Gastroesophageal sphincter (tissue), 4 donors: ENCODE measurements around the gene SHLD1. TPM values are rescaled to one million over a fixed set of nuclear protein-coding genes. Genes with fewer than 3 reads are reported as not detected.
A peak's percentile ranks its signal among the peaks of the same experiment; 100 is the strongest.

Experiments
- ATAC-seq: fragments of 150-250 bp; one replicate; pipeline ENCODE4 v1.9.1; 2016; ENCODE audit warnings: mild to moderate bottlenecking, moderate library complexity
- H3K27ac ChIP-seq, 4 donors: fragments of 200-600 bp; sonication (generic) in 3 of 4; 1 replicate in 3 of 4; 2 replicates in 1 of 4; pipeline ENCODE4 v1.5.1; 2016 to 2019
- H3K27me3 ChIP-seq: fragments of 200-600 bp; sonication (generic); one replicate; pipeline ENCODE4 v1.5.1; 2019
- H3K36me3 ChIP-seq, 2 donors: fragments of 200-600 bp; sonication (generic); one replicate each; pipeline ENCODE4 v1.5.1; 2019; ENCODE audit warnings: control low read depth in 1 of 2
- H3K4me1 ChIP-seq, 3 donors: fragments of 200-600 bp; sonication (generic); 1 replicate in 2 of 3; 2 replicates in 1 of 3; pipeline ENCODE4 v1.5.1; 2016 to 2019; ENCODE audit warnings: control low read depth in 2 of 3
- H3K4me3 ChIP-seq, 2 donors: fragments of 200-600 bp; sonication (generic); one replicate each; pipeline ENCODE4 v1.5.1; 2019; ENCODE audit warnings: mild to moderate bottlenecking in 1 of 2, moderate library complexity in 1 of 2
- H3K9me3 ChIP-seq, 3 donors: fragments of 200-600 bp; sonication (generic); one replicate each; pipeline ENCODE4 v1.5.1; 2017 to 2019; ENCODE audit warnings: control low read depth in 2 of 3
- CTCF ChIP-seq, 4 experiments: fragments of 200-600 bp in 2 of 4; fragments of 450-650 bp in 2 of 4; sonication (generic) in 1 of 4; IDR thresholded peaks; one replicate each; pipeline ENCODE4 v1.5.1; 2017 to 2019; ENCODE audit warnings: antibody characterized with exemption in 4 of 4, mild to moderate bottlenecking in 2 of 4, moderate library complexity in 2 of 4
- EP300 ChIP-seq: sonication (generic); formaldehyde crosslinking; IDR thresholded peaks from one replicate; pipeline ENCODE4 v1.6.1; 2017; ENCODE audit warnings: antibody characterized with exemption, mild to moderate bottlenecking
- POLR2A ChIP-seq, 2 donors: fragments of 450-650 bp; IDR thresholded peaks; one replicate each; pipeline ENCODE4 v1.6.1; 2017; ENCODE audit warnings: antibody characterized with exemption in 2 of 2, mild to moderate bottlenecking in 2 of 2, moderate library complexity in 1 of 2
- POLR2AphosphoS5 ChIP-seq: sonication (generic); formaldehyde crosslinking; IDR thresholded peaks from one replicate; pipeline ENCODE4 v1.6.1; 2017; ENCODE audit warnings: antibody characterized with exemption
- WGBS, 2 donors: methylation state at CpG; one replicate each; pipeline ENCODE4 v1.1.5; 2018; ENCODE audit warnings: low coverage in 1 of 2; 5-methylcytosine and 5-hydroxymethylcytosine counted together
- total RNA-seq, 4 donors: library from RNA; depleted of rRNA; stranded (reverse); fragments of >200 nt; gene quantifications; one replicate each; pipeline ENCODE4 v1.1.0, GENCODE V29; 2016

SHLD1 gene
- total RNA-seq, 4 donors from 2014 or later, result 0.93 to 3.3 (median 2.1) TPM

- H3K4me1 ChIP-seq, result peaks cover 0 to 44% (median 11%) of the 10 kb centered on the region in 3 donors
- H3K27ac ChIP-seq, result peak overlapping the region in 2 of 4 donors; percentile 74 to 79
- no peaks in the 10 kb centered on the region for H3K9me3 ChIP-seq
- no peaks in the 10 kb centered on the region for H3K27me3 ChIP-seq
- TF ChIP-seq EP300, result no peak
- peak; percentile 76 for TF ChIP-seq POLR2AphosphoS5
- TF ChIP-seq POLR2A (IDR thresholded peaks at IDR 0.05), result no peak
- TF ChIP-seq CTCF (IDR thresholded peaks at IDR 0.05), result no peak
- no peak overlapping the region for H3K4me3 ChIP-seq
- WGBS, 2 donors, result 24 to 61% methylated on average over 2 of the region's 2 CpGs
- no peak for ATAC-seq
- no peaks in the 10 kb centered on the region for H3K36me3 ChIP-seq
Measured at GRCh38 chr20:5729348-5729747, 20.9 kb upstream of the SHLD1 start.

- no peak for ATAC-seq
- TF ChIP-seq POLR2AphosphoS5 (no peak), EP300 (no peak), CTCF (IDR thresholded peaks at IDR 0.05) (no peak)
- H3K4me3 ChIP-seq, result no peak overlapping the region
- H3K27me3 ChIP-seq, result no peaks in the 10 kb centered on the region
- peaks cover 0 to 44% (median 11%) of the 10 kb centered on the region in 3 donors for H3K4me1 ChIP-seq
- no peaks in the 10 kb centered on the region for H3K9me3 ChIP-seq
- no peaks in the 10 kb centered on the region for H3K36me3 ChIP-seq
- peak overlapping the region in 3 of 4 donors; percentile 10 to 79 (median 74) for H3K27ac ChIP-seq
- 85% methylated on average over 2 of the region's 2 CpGs; no CpG with 5 or more reads in 1 of the 2 donors for WGBS, 2 donors
Measured at GRCh38 chr20:5730131-5730530, 20.1 kb upstream of the SHLD1 start.

DNA sequence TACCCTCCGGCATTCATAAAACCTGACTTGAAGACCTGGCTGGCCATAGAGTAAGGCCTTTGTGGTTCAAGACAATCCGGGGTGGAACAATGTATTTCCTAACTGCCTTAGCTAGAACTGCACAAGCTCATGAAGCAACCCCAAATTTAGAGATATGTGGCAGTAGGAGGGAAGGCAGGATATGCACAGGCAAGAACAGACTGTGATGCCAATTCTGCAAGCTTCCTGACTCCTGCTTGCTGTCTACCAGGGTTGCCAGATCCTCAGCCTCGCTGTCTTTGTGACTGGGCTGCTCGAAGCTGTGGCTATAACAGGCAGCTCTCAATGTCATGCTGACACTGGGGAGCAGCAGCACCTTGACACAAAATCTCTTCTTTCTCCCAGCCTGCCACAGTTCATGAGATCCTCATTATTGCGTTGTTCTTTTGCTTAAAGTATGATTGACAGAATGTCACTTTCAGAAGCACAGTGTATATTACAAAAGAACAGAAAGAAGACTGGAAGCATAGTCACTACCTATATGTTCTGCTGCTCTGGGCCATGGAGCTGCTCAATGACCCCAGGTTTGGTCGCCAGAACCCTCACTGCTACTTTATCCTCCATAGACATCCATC lies 18.3 kb upstream of the SHLD1 start:
- ATAC-seq, result peak; percentile 76
- Histone ChIP-seq H3K4me1 (peaks cover 0 to 56% (median 11%) of the 10 kb centered on the region in 3 donors), H3K27me3 (no peaks in the 10 kb centered on the region), H3K4me3 (no peak overlapping the region), H3K9me3 (no peaks in the 10 kb centered on the region), H3K27ac (peak overlapping the region; percentile 72 to 82 (median 76)), H3K36me3 (no peaks in the 10 kb centered on the region)
- 42 to 73% methylated on average over 3 to 4 of the region's 6 CpGs for WGBS, 2 donors
- TF ChIP-seq POLR2A (IDR thresholded peaks at IDR 0.05), result no peak
- TF ChIP-seq EP300, result no peak
- TF ChIP-seq CTCF (IDR thresholded peaks at IDR 0.05), result no peak
- peak; percentile 30 for TF ChIP-seq POLR2AphosphoS5

DNA sequence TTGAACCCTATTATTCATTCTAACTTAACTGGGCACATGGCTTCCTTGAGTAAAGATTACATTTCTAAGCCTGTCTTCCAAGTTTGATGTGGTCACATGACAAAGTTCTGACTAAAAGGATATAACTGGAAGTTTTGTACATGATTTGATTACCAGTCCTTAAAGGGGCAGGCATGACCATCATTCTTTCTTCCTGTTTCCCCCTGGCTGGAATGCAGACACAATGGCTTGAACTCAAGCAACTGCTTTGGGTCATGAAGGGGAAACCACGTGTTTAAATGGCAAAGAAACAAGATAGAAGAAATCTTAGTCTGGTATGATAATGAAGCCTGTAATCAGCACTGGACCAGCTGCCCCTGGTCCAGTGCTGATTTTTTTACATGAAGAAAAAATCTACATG lies 15.6 kb upstream of the SHLD1 start:
- no peak overlapping the region for H3K4me3 ChIP-seq
- H3K9me3 ChIP-seq, result no peaks in the 10 kb centered on the region
- H3K4me1 ChIP-seq, result peaks cover 0 to 52% (median 11%) of the 10 kb centered on the region in 3 donors
- no peaks in the 10 kb centered on the region for H3K27me3 ChIP-seq
- no peak overlapping the region for H3K27ac ChIP-seq
- 50 to 89% methylated on average over 1 of the region's 1 CpG for WGBS, 2 donors
- H3K36me3 ChIP-seq, result no peaks in the 10 kb centered on the region
- no peak for TF ChIP-seq POLR2AphosphoS5
- no peak for TF ChIP-seq POLR2A (IDR thresholded peaks at IDR 0.05)
- no peak for TF ChIP-seq EP300
- TF ChIP-seq CTCF (IDR thresholded peaks at IDR 0.05), result no peak
- ATAC-seq, result no peak

DNA sequence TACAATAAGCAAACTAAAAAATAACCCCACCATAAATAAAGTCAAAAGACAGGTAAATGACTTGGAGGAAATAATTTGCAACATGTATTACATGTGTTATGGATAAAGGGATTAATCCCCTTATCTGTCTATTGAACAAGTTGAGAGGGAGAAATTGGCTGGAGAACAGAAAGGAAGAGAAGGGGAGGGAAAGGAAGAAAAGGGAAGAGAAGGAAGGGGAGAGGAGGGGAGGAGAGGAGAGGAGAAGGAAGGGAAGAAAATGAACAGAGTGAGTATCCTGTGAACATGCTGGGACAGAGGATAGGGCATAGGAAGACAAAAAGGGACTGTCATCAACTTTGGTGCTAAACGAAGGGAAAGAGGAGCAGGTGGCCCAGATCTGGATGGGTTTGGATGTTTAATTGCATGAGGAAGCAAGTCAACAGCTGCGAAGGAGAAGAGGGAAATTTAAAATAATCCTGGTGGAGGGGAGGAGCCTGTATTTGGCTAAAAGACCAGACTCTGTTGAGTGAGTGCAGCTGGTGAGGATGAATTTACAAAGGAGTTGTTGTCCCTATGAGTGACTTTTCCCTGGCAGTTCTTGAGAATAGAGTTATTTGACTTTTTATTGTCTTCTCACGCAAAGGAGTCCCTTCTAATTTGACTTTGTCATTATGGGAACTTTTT lies 14.2 kb upstream of the SHLD1 start:
- no peaks in the 10 kb centered on the region for H3K27me3 ChIP-seq
- TF ChIP-seq POLR2AphosphoS5 (no peak), POLR2A (IDR thresholded peaks at IDR 0.05) (no peak), CTCF (IDR thresholded peaks at IDR 0.05) (no peak), EP300 (no peak)
- no peaks in the 10 kb centered on the region for H3K9me3 ChIP-seq
- H3K4me1 ChIP-seq, result peaks cover 0 to 39% (median 11%) of the 10 kb centered on the region in 3 donors
- no peaks in the 10 kb centered on the region for H3K36me3 ChIP-seq
- no peak overlapping the region for H3K4me3 ChIP-seq
- ATAC-seq, result no peak
- 19 to 24% methylated on average over 2 to 3 of the region's 3 CpGs for WGBS, 2 donors
- H3K27ac ChIP-seq, result peak overlapping the region in 1 of 4 donors; percentile 37
